Panc1 (cell line): ENCODE results near the gene DOCK8. TPM values are rescaled to one million over a fixed set of nuclear protein-coding genes. Genes with fewer than 3 reads are reported as not detected.

Source experiments
- ATAC-seq: fragments of 200-7000 bp; cut with Tn5 transposase; 2 replicates; pipeline ENCODE4 v1.9.1; 2020; ENCODE audit warnings: mild to moderate bottlenecking, moderate library complexity
- BruUV-seq: library from RNA; stranded (reverse); fragments of 400-500 nt; replicated peaks from 2 replicates; lab custom pipeline; 2021; lab: Mats Ljungman, UMichigan
- CTCF ChIA-PET: fragments of 300-600 bp; sonication (Branson Sonifier 250); formaldehyde crosslinking; loops from one replicate; lab custom pipeline; 2022; ENCODE audit warnings: antibody characterized with exemption; lab: Charles Lee
- POLR2A ChIA-PET: fragments of 300-600 bp; sonication (Branson Sonifier 250); formaldehyde crosslinking; loops from one replicate; lab custom pipeline; 2022; ENCODE audit warnings: antibody characterized with exemption; lab: Charles Lee
- DNase-seq: peaks from one replicate; pipeline ENCODE4 v3.0.0-alpha.2; 2010; ENCODE audit warnings: low read depth, low spot score
- H3K27ac ChIP-seq: 2 replicates; pipeline ENCODE4 v1.5.1; 2011; ENCODE audit warnings: mild to moderate bottlenecking, low read length, inconsistent platforms
- H3K27me3 ChIP-seq: fragments of 200-500 bp; sonication (Bioruptor generic); 2 replicates; pipeline ENCODE4 v1.6.0; 2014; ENCODE audit warnings: low read length, inconsistent platforms; ENCODE audit not compliant: control insufficient read depth, insufficient read depth
- H3K36me3 ChIP-seq: fragments of 200-500 bp; sonication (Bioruptor generic); 2 replicates; pipeline ENCODE4 v1.5.1; 2014; ENCODE audit warnings: inconsistent platforms, mild to moderate bottlenecking, low read length, moderate library complexity; ENCODE audit not compliant: control insufficient read depth, insufficient read depth
- H3K4me1 ChIP-seq: 2 replicates; pipeline ENCODE4 v1.5.1; 2011; ENCODE audit warnings: inconsistent platforms, mild to moderate bottlenecking, low read length, moderate library complexity; ENCODE audit not compliant: control insufficient read depth, insufficient read depth
- H3K4me3 ChIP-seq, 2 experiments: 2 replicates each; pipeline ENCODE4 v1.5.1; 2011 to 2012; ENCODE audit warnings: low read depth in 2 of 2, low read length in 2 of 2, mild to moderate bottlenecking in 2 of 2, inconsistent platforms in 1 of 2, moderate library complexity in 1 of 2
- H3K9me3 ChIP-seq: fragments of 200-500 bp; sonication (Bioruptor generic); 2 replicates; pipeline ENCODE4 v1.5.1; 2014; ENCODE audit warnings: low read depth, mild to moderate bottlenecking, inconsistent platforms, low read length, moderate library complexity; ENCODE audit not compliant: control insufficient read depth, insufficient read depth
- CTCF ChIP-seq: fragments of 450-650 bp; IDR thresholded peaks from 2 replicates; pipeline ENCODE4 v1.5.1; 2017; ENCODE audit warnings: mild to moderate bottlenecking
- POLR2AphosphoS5 ChIP-seq: IDR thresholded peaks from 2 replicates; pipeline ENCODE4 v1.6.1; 2012; ENCODE audit warnings: mild to moderate bottlenecking, low read depth, low read length, moderate library complexity
- REST ChIP-seq, 2 experiments: IDR thresholded peaks; 2 replicates each; pipeline ENCODE4 v1.6.1; 2011 to 2012; ENCODE audit warnings: low read depth in 2 of 2, control low read depth in 1 of 2, low read length in 1 of 2, mild to moderate bottlenecking in 1 of 2, moderate library complexity in 1 of 2; ENCODE audit not compliant: insufficient read depth in 1 of 2
- SIN3A ChIP-seq: IDR thresholded peaks from 2 replicates; pipeline ENCODE4 v1.6.1; 2012; ENCODE audit warnings: low read depth, mild to moderate bottlenecking, low read length, moderate library complexity, borderline replicate concordance; ENCODE audit not compliant: insufficient read depth
- TCF7L2 ChIP-seq: IDR thresholded peaks from 2 replicates; pipeline ENCODE4 v1.6.1; 2011; ENCODE audit warnings: mild to moderate bottlenecking, low read depth, low read length, inconsistent platforms
- in situ Hi-C: cut with HindIII; loops from 2 replicates; pipeline ENCODE4 v1.10.0; 2016; ENCODE audit warnings: low sequenced_read_pairs, low pct_unique_long_range_greater_than_20kb
- intact Hi-C: fragments of 100-400 bp; cut with micrococcal nuclease; formaldehyde crosslinking; loops from one replicate; pipeline ENCODE4 v1.10.0; 2022; ENCODE audit not compliant: unreplicated experiment
- total RNA-seq: library from RNA; stranded (reverse); gene quantifications from one replicate; pipeline ENCODE4 v1.2.1, GENCODE V29; 2021; ENCODE audit not compliant: unreplicated experiment

The DOCK8 gene
- total RNA-seq, 1 experiment from 2014 or later: 1.4 TPM

- intact Hi-C loops (no loop called here), in situ Hi-C loops (no loop called here)
- no peaks in the 10 kb centered on the region for H3K27me3 ChIP-seq
- ChIA-PET CTCF (no interaction called here), POLR2A (no interaction called here)
- TF ChIP-seq CTCF (no peak), SIN3A (no peak), TCF7L2 (no peak), POLR2AphosphoS5 (no peak), REST (IDR thresholded peaks at IDR 0.05; ENCODE audit: insufficient read depth in 1 of 2, low read depth in 2 of 2, low read length in 1 of 2) (no peak)
- no peak for ATAC-seq
- no peak overlapping the region for H3K4me3 ChIP-seq
- H3K9me3 ChIP-seq: no peaks in the 10 kb centered on the region
- BruUV-seq: no TSS peak
- no peak overlapping the region for H3K27ac ChIP-seq
- no peaks in the 10 kb centered on the region for H3K36me3 ChIP-seq
- DNase-seq: no peak
- no peaks in the 10 kb centered on the region; the same call in 1 of the 2 replicates for H3K4me1 ChIP-seq
These were observed 245.1 kb downstream of the DOCK8 start for GRCh38 chr9:459491-460444.

GRCh38 chr9:462121-462520 lies 247.5 kb downstream of the DOCK8 start:
- intact Hi-C loops: no loop called here
- ATAC-seq (no peak), DNase-seq (no peak)
- H3K36me3 ChIP-seq: no peaks in the 10 kb centered on the region
- no peaks in the 10 kb centered on the region for H3K9me3 ChIP-seq
- no peak overlapping the region for H3K4me3 ChIP-seq
- no TSS peak for BruUV-seq
- no peaks in the 10 kb centered on the region for H3K27me3 ChIP-seq
- H3K27ac ChIP-seq: no peak overlapping the region
- no peaks in the 10 kb centered on the region; the same call in 1 of the 2 replicates for H3K4me1 ChIP-seq
- in situ Hi-C loops: no loop called here
- CTCF ChIA-PET: no interaction called here
- POLR2A ChIA-PET: no interaction called here
- TF ChIP-seq POLR2AphosphoS5: no peak
- no peak for TF ChIP-seq REST (IDR thresholded peaks at IDR 0.05; ENCODE audit: insufficient read depth in 1 of 2, low read depth in 2 of 2, low read length in 1 of 2)
- no peak for TF ChIP-seq SIN3A
- no peak for TF ChIP-seq CTCF
- no peak for TF ChIP-seq TCF7L2
